Stomach smooth muscle (tissue), 2 donors: ENCODE results near the gene SNX21.

Source experiments
- H3K27ac ChIP-seq: one replicate; pipeline ENCODE4 v1.7.0; 2013; ENCODE audit warnings: mild to moderate bottlenecking, low read length, inconsistent platforms
- H3K27me3 ChIP-seq, 2 donors: one replicate each; pipeline ENCODE4 v1.7.0; 2013; ENCODE audit warnings: low read length in 2 of 2; ENCODE audit not compliant: insufficient read depth in 2 of 2, control insufficient read depth in 1 of 2
- H3K36me3 ChIP-seq, 2 donors: one replicate each; pipeline ENCODE4 v1.7.0; 2013; ENCODE audit warnings: low read length in 2 of 2; ENCODE audit not compliant: control insufficient read depth in 2 of 2, insufficient read depth in 2 of 2
- H3K4me1 ChIP-seq: one replicate; pipeline ENCODE4 v1.7.0; 2013; ENCODE audit warnings: low read length; ENCODE audit not compliant: control insufficient read depth, insufficient read depth
- H3K4me3 ChIP-seq, 2 donors: one replicate each; pipeline ENCODE4 v1.7.0; 2013; ENCODE audit warnings: low read length in 2 of 2
- H3K9ac ChIP-seq, 2 donors: one replicate each; pipeline ENCODE4 v1.7.0; 2013; ENCODE audit warnings: low read length in 2 of 2, mild to moderate bottlenecking in 1 of 2
- H3K9me3 ChIP-seq, 2 donors: one replicate each; pipeline ENCODE4 v1.7.0; 2013; ENCODE audit warnings: low read length in 2 of 2; ENCODE audit not compliant: control insufficient read depth in 2 of 2
- donor health status: healthy.
- donor health status: Pancreatic carcinoma.

Gene SNX21

GRCh38 chr20:45850926-45851325 is 17.3 kb downstream of the SNX21 start:
- Histone ChIP-seq H3K4me1 (peaks cover 13% of the 10 kb centered on the region), H3K27me3 (no peaks in the 10 kb centered on the region), H3K4me3 (no peak overlapping the region), H3K9me3 (no peaks in the 10 kb centered on the region), H3K9ac (peak overlapping the region in 1 of 2 donors; percentile 2), H3K27ac (no peak overlapping the region), H3K36me3 (peaks cover 17 to 24% of the 10 kb centered on the region in 2 donors)

DNA sequence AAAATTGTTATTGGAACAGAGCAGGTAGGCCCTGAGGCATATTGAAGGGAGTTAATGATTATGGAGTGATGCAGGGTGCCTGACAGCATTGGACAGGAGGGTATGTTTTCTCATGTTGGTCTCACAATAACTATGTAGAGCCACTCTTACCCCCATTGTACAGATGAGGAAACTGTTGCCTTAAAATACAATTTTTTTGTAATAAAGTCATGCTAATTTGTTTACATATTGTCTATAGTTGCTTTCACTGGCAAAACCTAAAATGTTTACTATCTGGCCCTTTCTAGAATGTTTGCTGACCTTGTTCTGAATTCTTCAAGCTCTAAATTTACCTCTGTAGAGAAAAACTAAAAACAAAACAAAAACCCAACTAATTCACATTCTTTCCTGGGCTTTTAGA is 17.9 kb downstream of the SNX21 start:
- Histone ChIP-seq H3K4me3 (no peak overlapping the region), H3K4me1 (peaks cover 18% of the 10 kb centered on the region), H3K36me3 (peaks cover 12 to 20% of the 10 kb centered on the region in 2 donors), H3K27ac (no peak overlapping the region), H3K9me3 (no peaks in the 10 kb centered on the region), H3K9ac (peak overlapping the region in 1 of 2 donors; percentile 2), H3K27me3 (no peaks in the 10 kb centered on the region)

DNA sequence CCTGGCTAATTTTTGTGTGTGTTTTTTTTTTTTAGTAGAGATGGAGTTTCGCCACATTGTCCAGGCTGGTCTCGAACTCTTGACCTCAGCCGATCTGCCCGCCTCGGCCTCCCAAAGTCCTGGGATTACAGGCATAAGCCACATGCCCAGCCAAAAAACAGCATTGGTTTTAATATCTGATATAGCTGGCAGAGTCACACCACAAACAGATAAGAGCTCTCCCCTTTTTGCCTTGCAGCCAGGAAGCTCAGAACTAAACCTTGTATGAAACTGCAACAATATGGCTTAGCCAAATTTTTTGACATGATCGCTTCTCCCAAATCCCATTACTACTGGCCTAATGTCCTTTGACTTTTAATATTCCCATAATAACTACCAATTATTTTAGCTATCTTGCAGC is 18.7 kb downstream of the SNX21 start:
- Histone ChIP-seq H3K9ac (no peak overlapping the region), H3K27me3 (no peaks in the 10 kb centered on the region), H3K36me3 (peaks cover 10 to 18% of the 10 kb centered on the region in 2 donors), H3K4me1 (peaks cover 22% of the 10 kb centered on the region), H3K27ac (no peak overlapping the region), H3K9me3 (no peaks in the 10 kb centered on the region), H3K4me3 (no peak overlapping the region)

DNA sequence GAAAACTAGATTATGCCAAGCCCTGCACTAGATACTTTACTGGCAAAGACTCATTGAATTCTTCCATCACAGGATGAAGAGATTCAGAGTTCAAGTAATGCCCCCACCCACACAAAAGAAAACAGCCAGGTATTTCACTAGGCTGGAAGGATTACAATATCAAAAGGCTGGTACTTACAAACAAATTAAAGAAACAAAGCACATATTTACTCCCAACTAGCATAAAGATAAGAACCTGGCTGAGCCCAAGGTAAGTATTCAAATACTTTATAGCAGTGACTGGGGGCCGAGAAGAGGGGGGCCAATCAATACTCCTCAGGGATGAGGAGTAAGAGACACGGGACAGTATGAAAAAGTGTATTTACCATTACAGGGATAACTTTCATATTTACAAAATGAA is 19.9 kb downstream of the SNX21 start:
- peaks cover 29% of the 10 kb centered on the region for H3K4me1 ChIP-seq
- no peak overlapping the region for H3K27ac ChIP-seq
- H3K36me3 ChIP-seq = peaks cover 4 to 12% of the 10 kb centered on the region in 2 donors
- H3K4me3 ChIP-seq = no peak overlapping the region
- no peaks in the 10 kb centered on the region for H3K9me3 ChIP-seq
- peak overlapping the region in 1 of 2 donors; percentile 1 for H3K9ac ChIP-seq
- no peaks in the 10 kb centered on the region for H3K27me3 ChIP-seq

GRCh38 chr20:45857114-45857881 is 23.7 kb downstream of the SNX21 start, which contains the start of the genes ACOT8 and ZSWIM3:
Gene ACOT8 (minus strand): TSS chr20:45857392. CDS start chr20:45857315, 77 bp downstream.
Gene ZSWIM3 (plus strand): TSS chr20:45857614. CDS start chr20:45857826, 212 bp downstream.
- peak within 1 kb of the TSS; percentile 73 for H3K27ac ChIP-seq
- peak within 1 kb of the TSS; percentile 84 to 87 for H3K9ac ChIP-seq
- peaks cover 0 to 3% of the 10 kb centered on the region in 2 donors for H3K36me3 ChIP-seq
- no peaks in the 10 kb centered on the region for H3K9me3 ChIP-seq
- H3K4me3 ChIP-seq = peak within 1 kb of the TSS; percentile 91 to 95
- H3K4me1 ChIP-seq = peaks cover 30% of the 10 kb centered on the region
- no peaks in the 10 kb centered on the region for H3K27me3 ChIP-seq

DNA sequence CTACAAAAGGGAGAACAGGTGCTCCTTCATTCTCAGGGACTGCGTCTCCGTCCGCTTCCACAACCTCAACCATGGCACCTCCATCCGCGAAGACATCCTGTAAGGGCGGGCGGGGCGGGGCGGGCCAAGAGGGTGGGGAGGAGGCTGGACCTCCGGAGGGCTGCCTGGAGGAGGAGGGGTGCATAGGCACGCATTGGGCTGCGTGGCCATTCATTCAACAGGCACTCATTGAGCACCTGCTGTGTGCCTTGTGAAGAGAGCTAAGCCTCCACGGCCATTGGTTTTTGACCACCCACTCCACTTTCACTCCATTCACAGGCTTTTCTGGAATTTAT is 24.2 kb downstream of the SNX21 start:
- H3K36me3 ChIP-seq = peaks cover 0 to 3% of the 10 kb centered on the region in 2 donors
- H3K27ac ChIP-seq = peak overlapping the region; percentile 73
- peaks cover 30% of the 10 kb centered on the region for H3K4me1 ChIP-seq
- no peaks in the 10 kb centered on the region for H3K27me3 ChIP-seq
- H3K4me3 ChIP-seq = peak overlapping the region; percentile 91 to 95
- no peaks in the 10 kb centered on the region for H3K9me3 ChIP-seq
- peak overlapping the region; percentile 83 to 84 for H3K9ac ChIP-seq

DNA sequence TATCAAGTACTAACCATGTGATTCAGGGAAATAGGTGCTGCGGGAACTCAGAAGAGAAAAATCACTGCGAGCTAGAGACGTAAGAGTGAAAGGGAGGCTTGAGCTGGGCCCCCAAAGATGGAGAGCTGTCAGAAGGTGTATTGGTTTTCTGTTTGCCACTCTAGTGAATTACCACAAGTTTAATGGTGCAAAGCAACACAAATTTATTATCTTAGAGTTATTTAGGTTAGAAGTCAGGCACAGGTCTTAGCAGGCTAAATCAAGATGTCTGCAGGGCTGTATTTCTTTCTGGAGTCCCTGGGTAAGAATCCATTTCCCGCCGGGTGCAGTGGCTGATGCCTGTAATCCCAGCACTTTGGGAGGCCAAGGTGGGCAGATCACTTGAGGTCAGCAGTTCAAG is 26.3 kb downstream of the SNX21 start:
- H3K9ac ChIP-seq = no peak overlapping the region
- H3K27me3 ChIP-seq = no peaks in the 10 kb centered on the region
- H3K27ac ChIP-seq = no peak overlapping the region
- no peaks in the 10 kb centered on the region for H3K9me3 ChIP-seq
- peaks cover 24% of the 10 kb centered on the region for H3K4me1 ChIP-seq
- H3K4me3 ChIP-seq = no peak overlapping the region
- no peaks in the 10 kb centered on the region for H3K36me3 ChIP-seq

GRCh38 chr20:45860560-45861220 is 27.1 kb downstream of the SNX21 start:
- no peak overlapping the region for H3K9ac ChIP-seq
- H3K36me3 ChIP-seq = no peaks in the 10 kb centered on the region
- H3K4me3 ChIP-seq = no peak overlapping the region
- H3K27me3 ChIP-seq = no peaks in the 10 kb centered on the region
- no peak overlapping the region for H3K27ac ChIP-seq
- no peaks in the 10 kb centered on the region for H3K9me3 ChIP-seq
- H3K4me1 ChIP-seq = peaks cover 19% of the 10 kb centered on the region

DNA sequence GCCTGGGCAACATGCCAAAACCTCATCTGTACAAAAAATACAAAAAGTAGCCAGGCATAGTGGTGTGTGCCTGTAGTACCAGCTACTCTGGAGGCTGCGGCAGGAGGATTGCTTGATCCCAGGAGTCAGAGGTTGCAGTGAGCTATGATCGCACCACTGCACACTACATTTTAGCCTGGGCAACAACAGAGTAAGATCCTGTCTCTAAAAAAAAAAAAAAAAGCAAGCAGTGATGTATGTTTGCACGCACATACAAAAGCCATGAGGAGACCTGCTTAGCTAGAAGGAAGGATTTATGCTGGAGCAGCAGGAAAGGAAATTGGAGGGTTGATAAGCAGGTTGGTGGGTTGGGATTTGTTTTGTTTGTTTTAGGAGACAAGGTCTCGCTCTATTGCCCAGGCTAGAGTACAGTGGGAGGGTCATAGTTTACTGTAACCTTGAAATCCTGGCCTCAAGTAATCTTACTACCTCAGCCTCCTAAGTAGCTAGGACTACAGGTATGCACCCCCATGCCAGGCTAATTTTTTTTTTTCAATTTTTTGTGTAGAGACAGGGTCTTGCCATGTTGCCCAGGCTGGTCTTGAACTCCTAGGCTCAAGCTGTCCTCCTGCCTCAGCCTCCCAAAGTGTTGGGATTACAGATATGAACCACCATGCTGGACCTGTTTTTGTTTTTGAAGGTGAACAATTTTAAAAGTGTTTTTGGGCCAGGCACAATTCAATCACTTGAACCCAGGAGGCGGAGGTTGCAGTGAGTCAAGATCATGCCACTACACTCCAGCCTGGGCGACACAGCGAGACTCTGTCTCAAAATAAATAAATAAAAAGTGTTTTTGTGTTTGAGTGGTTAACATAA is 27.8 kb downstream of the SNX21 start:
- Histone ChIP-seq H3K4me1 (peaks cover 12% of the 10 kb centered on the region), H3K36me3 (no peaks in the 10 kb centered on the region), H3K4me3 (no peak overlapping the region), H3K27me3 (no peaks in the 10 kb centered on the region), H3K9me3 (no peaks in the 10 kb centered on the region), H3K9ac (no peak overlapping the region), H3K27ac (no peak overlapping the region)

DNA sequence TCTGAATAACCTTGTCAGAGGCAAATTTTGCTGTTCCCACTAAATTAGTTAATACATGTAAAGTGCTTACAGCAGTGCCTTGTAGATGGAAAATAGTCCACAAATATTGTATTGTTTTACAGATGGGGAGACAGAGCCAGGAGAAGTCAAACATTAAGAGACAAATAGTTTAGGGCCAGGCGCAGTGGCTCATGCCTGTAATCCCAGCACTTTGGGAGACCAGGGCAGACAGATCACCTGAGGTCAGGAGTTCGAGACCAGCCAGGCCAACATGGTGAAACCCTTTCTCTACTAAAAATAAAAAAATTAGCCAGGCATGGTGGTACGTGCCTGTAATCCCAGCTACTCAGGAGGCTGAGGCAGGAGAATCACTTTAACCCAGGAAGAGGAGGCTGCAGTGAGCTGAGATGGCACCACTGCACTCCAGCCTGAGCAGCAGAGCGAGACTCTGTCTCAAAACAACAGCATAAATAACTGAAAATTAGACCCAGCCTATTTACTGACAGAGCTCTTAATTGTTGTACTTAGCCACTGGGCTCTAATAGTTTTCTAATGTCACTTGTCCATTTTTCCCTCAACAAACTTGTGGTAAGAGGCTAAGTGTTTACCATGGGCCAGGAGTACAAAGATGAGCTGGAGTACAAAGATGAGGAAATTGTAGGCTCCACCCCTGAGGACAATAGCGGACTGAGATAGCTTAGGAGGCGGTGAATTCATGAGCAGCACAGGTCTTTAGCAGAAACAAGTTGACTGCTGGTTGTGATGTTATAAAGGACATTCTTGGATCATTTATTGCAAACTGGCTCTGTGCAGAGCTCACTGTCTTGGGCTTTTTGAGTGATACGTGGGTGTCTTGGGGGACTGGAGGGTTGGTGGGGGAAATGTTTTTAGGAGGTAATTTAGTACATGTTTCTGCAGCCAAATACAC is 30.2 kb downstream of the SNX21 start:
- Histone ChIP-seq H3K27ac (no peak overlapping the region), H3K4me1 (no peaks in the 10 kb centered on the region), H3K9me3 (no peaks in the 10 kb centered on the region), H3K27me3 (no peaks in the 10 kb centered on the region), H3K9ac (no peak overlapping the region), H3K4me3 (no peak overlapping the region), H3K36me3 (no peaks in the 10 kb centered on the region)
